HepG2 (cell line): Measurements from ENCODE around the gene SYPL2. TPM values are rescaled to one million over a fixed set of nuclear protein-coding genes. Genes with fewer than 3 reads are reported as not detected.

Experiments used
- ATAC-seq: fragments of 200-7000 bp; cut with Tn5 transposase; 3 replicates; pipeline ENCODE4 v1.9.1; 2020; ENCODE audit warnings: mild to moderate bottlenecking, moderate library complexity
- BruUV-seq: library from RNA; stranded (reverse); fragments of 400-500 nt; replicated peaks from 2 replicates; lab custom pipeline; 2021; lab: Mats Ljungman, UMichigan
- CTCF ChIA-PET: fragments of 300-600 bp; formaldehyde crosslinking; extraction: SDS; loops from one replicate; lab custom pipeline; 2021; ENCODE audit warnings: low total read pairs, inconsistent platforms, low intra/inter-chr PET ratio; lab: Yijun Ruan, JAX
- POLR2A ChIA-PET: fragments of 350-600 bp; sonication (Branson Sonifier 250); formaldehyde crosslinking; loops from one replicate; lab custom pipeline; 2020; ENCODE audit warnings: antibody characterized with exemption, inconsistent platforms; lab: Yijun Ruan, JAX
- DNase-seq: peaks from one replicate; pipeline ENCODE4 v3.0.0-alpha.2; 2015; ENCODE audit warnings: low spot score
- FAIRE-seq: peaks from 3 replicates; lab custom pipeline; 2011; peaks lifted over from hg19 to GRCh38; lab: Jason Lieb, UNC
- H2AFZ ChIP-seq: one replicate; pipeline ENCODE4 v1.6.1; 2011; ENCODE audit warnings: low read length, inconsistent platforms
- H3K27ac ChIP-seq: fragments of 300-600 bp; 3 replicates; pipeline ENCODE4 v1.8.0; 2011; ENCODE audit warnings: mixed run types, mild to moderate bottlenecking, mixed read lengths, low read length, inconsistent platforms; ENCODE audit not compliant: insufficient read depth; ENCODE audit errors: extremely low read length
- H3K27me3 ChIP-seq, 2 experiments: fragments of 200-600 bp in 1 of 2; 2 replicates in 1 of 2; 3 replicates in 1 of 2; pipeline versions ENCODE4 v1.6.0 to v1.8.0; 2011; ENCODE audit warnings: low read length in 2 of 2, mild to moderate bottlenecking in 2 of 2, moderate library complexity in 2 of 2, inconsistent platforms in 1 of 2; ENCODE audit not compliant: insufficient read depth in 2 of 2, control insufficient read depth in 1 of 2
- H3K36me3 ChIP-seq, 2 experiments: fragments of 200-600 bp in 1 of 2; replicated peaks in 1 of 2; 2 replicates in 1 of 2; 3 replicates in 1 of 2; pipeline versions ENCODE4 v1.5.1 to v1.8.0; 2011; ENCODE audit warnings: low read length in 2 of 2, inconsistent platforms in 1 of 2; ENCODE audit not compliant: insufficient read depth in 2 of 2, control insufficient read depth in 1 of 2
- H3K4me1 ChIP-seq: 2 replicates; pipeline ENCODE4 v1.5.1; 2012; ENCODE audit warnings: low read length, inconsistent platforms; ENCODE audit not compliant: insufficient read depth
- H3K4me2 ChIP-seq: 2 replicates; pipeline ENCODE4 v1.6.0; 2011; ENCODE audit warnings: low read depth, low read length, inconsistent platforms
- H3K4me3 ChIP-seq, 3 experiments: fragments of 200-600 bp in 1 of 3; sonication (generic), shearing (Covaris generic) in 1 of 3; replicated peaks in 1 of 3; 2 replicates each; pipeline ENCODE4 v1.5.1; 2011 to 2016; ENCODE audit warnings: low read length in 3 of 3, inconsistent platforms in 2 of 3, low read depth in 2 of 3, mild to moderate bottlenecking in 2 of 3, control low read depth in 1 of 3, mixed read lengths in 1 of 3; ENCODE audit not compliant: insufficient read depth in 1 of 3
- H3K79me2 ChIP-seq: one replicate; pipeline ENCODE4 v1.6.1; 2011; ENCODE audit warnings: low read length, inconsistent platforms; ENCODE audit not compliant: insufficient read depth
- H3K9ac ChIP-seq: 2 replicates; pipeline ENCODE4 v1.6.0; 2011; ENCODE audit warnings: mild to moderate bottlenecking, low read depth, low read length, inconsistent platforms; ENCODE audit not compliant: insufficient read depth
- H3K9me3 ChIP-seq: 2 replicates; pipeline ENCODE4 v1.5.1; 2012; ENCODE audit warnings: mild to moderate bottlenecking, low read length
- H4K20me1 ChIP-seq: 2 replicates; pipeline ENCODE4 v1.6.0; 2011; ENCODE audit warnings: inconsistent platforms, mild to moderate bottlenecking, low read length, moderate library complexity; ENCODE audit not compliant: insufficient read depth
- ARHGAP35 ChIP-seq: sonication (generic); formaldehyde crosslinking; IDR thresholded peaks from 2 replicates; pipeline ENCODE4 v1.9.0; 2022; ENCODE audit warnings: mild to moderate bottlenecking, inconsistent platforms, moderate library complexity, missing genetic modification reagents, borderline replicate concordance
- CENPT ChIP-seq: sonication (generic); formaldehyde crosslinking; IDR thresholded peaks from 2 replicates; pipeline ENCODE4 v1.8.0; 2022; ENCODE audit warnings: low read depth, mild to moderate bottlenecking, moderate library complexity, missing genetic modification reagents
- GMEB1 ChIP-seq: sonication (generic); formaldehyde crosslinking; IDR thresholded peaks from 2 replicates; pipeline ENCODE4 v1.5.1; 2020; ENCODE audit warnings: missing genetic modification reagents, mild to moderate bottlenecking, borderline replicate concordance
- GRHL1 ChIP-seq: sonication (generic); formaldehyde crosslinking; conservative IDR thresholded peaks from 2 replicates; pipeline ENCODE4 v1.8.0; 2022; ENCODE audit warnings: missing genetic modification reagents
- HMGXB4 ChIP-seq, 2 experiments: sonication (generic) in 1 of 2; formaldehyde crosslinking in 1 of 2; IDR thresholded peaks; 2 replicates each; pipeline versions ENCODE4 v1.4.0 to v1.6.1; 2018 to 2020; ENCODE audit warnings: missing genetic modification reagents in 2 of 2, borderline replicate concordance in 1 of 2, low read depth in 1 of 2, mild to moderate bottlenecking in 1 of 2, missing biosample characterization in 1 of 2
- HOXA9 ChIP-seq: sonication (generic); formaldehyde crosslinking; IDR thresholded peaks from 2 replicates; pipeline ENCODE4 v1.8.1; 2022; ENCODE audit warnings: missing genetic modification reagents, mild to moderate bottlenecking, moderate library complexity, borderline replicate concordance
- MIXL1 ChIP-seq: IDR thresholded peaks from 2 replicates; pipeline ENCODE4 v1.6.1; 2016
- SIN3A ChIP-seq: IDR thresholded peaks from 2 replicates; pipeline ENCODE4 v1.6.1; 2011; ENCODE audit warnings: low read depth, mild to moderate bottlenecking, control low read depth, low read length, borderline replicate concordance
- SMYD3 ChIP-seq: sonication (generic); formaldehyde crosslinking; IDR thresholded peaks from 2 replicates; pipeline ENCODE4 v1.8.1; 2023; ENCODE audit warnings: mild to moderate bottlenecking, missing genetic modification reagents
- ZNF333 ChIP-seq: sonication (generic); formaldehyde crosslinking; IDR thresholded peaks from 2 replicates; pipeline ENCODE4 v1.4.0; 2020; ENCODE audit warnings: mild to moderate bottlenecking, missing genetic modification reagents, borderline replicate concordance
- ZNF768 ChIP-seq: sonication (generic); formaldehyde crosslinking; IDR thresholded peaks from 2 replicates; pipeline ENCODE4 v1.4.0; 2020; ENCODE audit warnings: missing genetic modification reagents
- WGBS: methylation state at CpG from one replicate; pipeline ENCODE4 v1.1.6; 2017; ENCODE audit warnings: low lambda C conversion rate; 5-methylcytosine and 5-hydroxymethylcytosine counted together
- in situ Hi-C: cut with HindIII; loops from 2 replicates; pipeline ENCODE4 v1.10.0; 2017; ENCODE audit warnings: low pct_unique_long_range_greater_than_20kb; ENCODE audit not compliant: extremely low pct_ligation_motif_present
- intact Hi-C: fragments of 100-400 bp; cut with micrococcal nuclease; formaldehyde crosslinking; loops from one replicate; pipeline ENCODE4 v1.10.0; 2022; ENCODE audit not compliant: unreplicated experiment
- polyA plus RNA-seq, 8 experiments: library from polyadenylated mRNA; depleted of rRNA in 3 of 8; stranded (reverse) in 7 of 8; unstranded in 1 of 8; fragments of >200 nt; fragmentation: Illumina TruSeq in 4 of 8; extraction: Trizol in 4 of 8; gene quantifications; 2 replicates each; pipeline versions ENCODE4 v1.2.1 to v1.2.3, GENCODE V29; 2011 to 2016; ENCODE audit warnings: low read depth in 4 of 8, missing spikeins in 1 of 8, mixed read lengths in 1 of 8; ENCODE audit not compliant: insufficient read depth in 1 of 8
- total RNA-seq, 5 experiments: library from RNA; depleted of rRNA; stranded (reverse); fragments of >200 nt; fragmentation: Illumina TruSeq; extraction: Trizol; gene quantifications; 2 replicates each; pipeline ENCODE4 v1.2.3, GENCODE V29; 2016; ENCODE audit warnings: low read depth in 1 of 5
- TF ChIP-seq, protein P1 (sequence below): IDR thresholded peaks from 2 replicates; pipeline ENCODE4 v1.4.0; 2020; ENCODE audit warnings: mild to moderate bottlenecking, missing genetic modification reagents

The SYPL2 gene
- total and polyA plus RNA-seq, 2 of the 13 experiments (the other 11 are each of a cell fraction or from before 2014, with no cell fraction given) = 0.17 to 0.24 TPM

DNA sequence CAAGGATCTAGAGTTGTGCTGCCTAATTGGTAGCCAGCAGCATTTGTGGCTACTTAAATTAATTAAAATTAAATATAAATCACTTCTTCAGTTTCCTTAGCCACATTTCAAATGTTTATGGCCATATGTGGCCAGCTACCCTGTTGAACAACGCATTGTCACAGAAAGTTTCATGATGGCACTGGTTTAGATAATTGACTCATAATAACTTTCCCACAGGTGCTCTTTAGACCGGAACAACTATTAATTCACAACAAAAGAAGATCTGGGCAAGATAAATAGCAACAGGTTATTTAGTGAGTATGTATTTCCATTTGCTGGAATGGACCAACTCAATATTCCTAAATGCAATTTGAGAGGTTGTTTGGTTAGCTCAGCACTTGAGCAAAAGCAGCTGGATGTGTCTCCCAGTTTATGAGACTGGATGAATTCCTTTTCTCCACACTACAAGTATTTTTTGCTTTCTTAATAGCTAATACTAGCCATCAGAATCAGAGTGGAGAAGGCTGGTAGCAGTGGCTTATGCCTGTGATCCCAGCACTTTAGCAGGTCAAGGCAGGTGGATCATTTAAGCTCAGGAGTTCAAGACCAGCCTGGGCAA is 46.9 kb downstream of the SYPL2 start:
- no peaks in the 10 kb centered on the region for H3K79me2 ChIP-seq
- FAIRE-seq (no peak), DNase-seq (no peak), ATAC-seq (no peak)
- no peak overlapping the region for H3K9ac ChIP-seq
- no peak overlapping the region for H3K4me3 ChIP-seq
- CTCF ChIA-PET = no interaction called here
- H3K9me3 ChIP-seq = no peaks in the 10 kb centered on the region
- no peak overlapping the region for H3K27ac ChIP-seq
- intact Hi-C loops (no loop called here), in situ Hi-C loops (no loop called here)
- no peak overlapping the region for H2AFZ ChIP-seq
- POLR2A ChIA-PET = interaction anchor here (0.8 kb wide), 1 partner anchor 25 kb away, joined by 3 read pairs; no protein-coding TSS in a partner anchor
- no peak overlapping the region for H3K4me2 ChIP-seq
- no TSS peak for BruUV-seq
- H3K4me1 ChIP-seq = peaks cover 38% of the 10 kb centered on the region
- H3K36me3 ChIP-seq = no peaks in the 10 kb centered on the region
- 87% methylated on average over 2 of the region's 2 CpGs for WGBS
- H3K27me3 ChIP-seq = peaks cover 0 to 19% of the 10 kb centered on the region in 2 experiments; a peak in 2 of 5 replicates
- H4K20me1 ChIP-seq = no peaks in the 10 kb centered on the region
- TF ChIP-seq CENPT (CRISPR knock-in tag) (no peak), SMYD3 (CRISPR knock-in tag) (no peak), SIN3A (no peak), HOXA9 (no peak), ARHGAP35 (CRISPR knock-in tag) (no peak), ZNF768 (CRISPR knock-in tag) (no peak), GMEB1 (no peak), ZNF333 (CRISPR knock-in tag) (no peak), HMGXB4 (CRISPR knock-in tag; IDR thresholded peaks at IDR 0.05; ENCODE audit: borderline replicate concordance in 1 of 2, low read depth in 1 of 2) (no peak), GRHL1 (no peak), MIXL1 (CRISPR knock-in tag) (no peak)
- TF ChIP-seq, protein P1, sequence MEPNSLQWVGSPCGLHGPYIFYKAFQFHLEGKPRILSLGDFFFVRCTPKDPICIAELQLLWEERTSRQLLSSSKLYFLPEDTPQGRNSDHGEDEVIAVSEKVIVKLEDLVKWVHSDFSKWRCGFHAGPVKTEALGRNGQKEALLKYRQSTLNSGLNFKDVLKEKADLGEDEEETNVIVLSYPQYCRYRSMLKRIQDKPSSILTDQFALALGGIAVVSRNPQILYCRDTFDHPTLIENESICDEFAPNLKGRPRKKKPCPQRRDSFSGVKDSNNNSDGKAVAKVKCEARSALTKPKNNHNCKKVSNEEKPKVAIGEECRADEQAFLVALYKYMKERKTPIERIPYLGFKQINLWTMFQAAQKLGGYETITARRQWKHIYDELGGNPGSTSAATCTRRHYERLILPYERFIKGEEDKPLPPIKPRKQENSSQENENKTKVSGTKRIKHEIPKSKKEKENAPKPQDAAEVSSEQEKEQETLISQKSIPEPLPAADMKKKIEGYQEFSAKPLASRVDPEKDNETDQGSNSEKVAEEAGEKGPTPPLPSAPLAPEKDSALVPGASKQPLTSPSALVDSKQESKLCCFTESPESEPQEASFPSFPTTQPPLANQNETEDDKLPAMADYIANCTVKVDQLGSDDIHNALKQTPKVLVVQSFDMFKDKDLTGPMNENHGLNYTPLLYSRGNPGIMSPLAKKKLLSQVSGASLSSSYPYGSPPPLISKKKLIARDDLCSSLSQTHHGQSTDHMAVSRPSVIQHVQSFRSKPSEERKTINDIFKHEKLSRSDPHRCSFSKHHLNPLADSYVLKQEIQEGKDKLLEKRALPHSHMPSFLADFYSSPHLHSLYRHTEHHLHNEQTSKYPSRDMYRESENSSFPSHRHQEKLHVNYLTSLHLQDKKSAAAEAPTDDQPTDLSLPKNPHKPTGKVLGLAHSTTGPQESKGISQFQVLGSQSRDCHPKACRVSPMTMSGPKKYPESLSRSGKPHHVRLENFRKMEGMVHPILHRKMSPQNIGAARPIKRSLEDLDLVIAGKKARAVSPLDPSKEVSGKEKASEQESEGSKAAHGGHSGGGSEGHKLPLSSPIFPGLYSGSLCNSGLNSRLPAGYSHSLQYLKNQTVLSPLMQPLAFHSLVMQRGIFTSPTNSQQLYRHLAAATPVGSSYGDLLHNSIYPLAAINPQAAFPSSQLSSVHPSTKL = no peak
